Progenitor cell of endocrine pancreas (in vitro differentiated cells): ENCODE measurements around the gene SMAD3. TPM values are rescaled to one million over a fixed set of nuclear protein-coding genes. Genes with fewer than 3 reads are reported as not detected.

Experiments
- DNase-seq: peaks from one replicate; pipeline ENCODE4 v3.0.0; 2021; ENCODE audit warnings: low spot score; ENCODE audit not compliant: unreplicated experiment
- H3K27ac Mint-ChIP-seq: 2 replicates; pipeline ENCODE4 v1.8.0; 2021; ENCODE audit warnings: mild to moderate bottlenecking, moderate library complexity, mixed read lengths
- H3K27me3 Mint-ChIP-seq: 2 replicates; pipeline ENCODE4 v1.8.0; 2021; ENCODE audit warnings: mixed read lengths
- H3K36me3 Mint-ChIP-seq: 2 replicates; pipeline ENCODE4 v1.8.0; 2022; ENCODE audit warnings: mixed read lengths; ENCODE audit not compliant: insufficient read depth
- H3K4me1 Mint-ChIP-seq: 2 replicates; pipeline ENCODE4 v1.8.0; 2021; ENCODE audit warnings: low read depth, mixed read lengths
- H3K4me3 Mint-ChIP-seq: 2 replicates; pipeline ENCODE4 v1.8.0; 2021; ENCODE audit warnings: low read depth, mild to moderate bottlenecking, moderate library complexity, mixed read lengths
- H3K9me3 Mint-ChIP-seq: 2 replicates; pipeline ENCODE4 v1.8.0; 2021; ENCODE audit warnings: low read depth, mixed read lengths
- CTCF ChIP-seq: fragments of 200-600 bp; sonication (generic); IDR thresholded peaks from one replicate; pipeline ENCODE4 v1.5.0; 2021; ENCODE audit warnings: antibody characterized with exemption, mild to moderate bottlenecking; ENCODE audit not compliant: unreplicated experiment
- total RNA-seq: library from RNA; stranded (reverse); gene quantifications from 2 replicates; pipeline ENCODE4 v1.2.1, GENCODE V29; 2021

SMAD3 gene
- total RNA-seq, 1 donor from 2014 or later = 51.3 TPM

- Mint-ChIP-seq H3K4me3 (no peak overlapping the region), H3K36me3 (peaks cover 14% of the 10 kb centered on the region), H3K9me3 (no peaks in the 10 kb centered on the region), H3K27ac (peak overlapping the region; percentile 5), H3K27me3 (no peaks in the 10 kb centered on the region), H3K4me1 (peaks cover 8% of the 10 kb centered on the region)
- TF ChIP-seq CTCF = no peak
- no peak for DNase-seq
Measured at GRCh38 chr15:67196672-67197363, 131.4 kb downstream of the SMAD3 start.

- Mint-ChIP-seq H3K27me3 (no peaks in the 10 kb centered on the region), H3K27ac (peak overlapping the region; percentile 5), H3K4me1 (peaks cover 11% of the 10 kb centered on the region), H3K9me3 (no peaks in the 10 kb centered on the region), H3K36me3 (peaks cover 12% of the 10 kb centered on the region), H3K4me3 (no peak overlapping the region)
- no peak for TF ChIP-seq CTCF
- no peak for DNase-seq
Measured at GRCh38 chr15:67197364-67197695, 131.9 kb downstream of the SMAD3 start.

- Mint-ChIP-seq H3K4me3 (no peak overlapping the region), H3K27me3 (no peaks in the 10 kb centered on the region), H3K27ac (peak overlapping the region; percentile 0), H3K9me3 (no peaks in the 10 kb centered on the region), H3K4me1 (peaks cover 11% of the 10 kb centered on the region), H3K36me3 (peaks cover 14% of the 10 kb centered on the region)
- DNase-seq = no peak
- no peak for TF ChIP-seq CTCF
Measured at GRCh38 chr15:67198157-67198754, 132.9 kb downstream of the SMAD3 start.

- DNase-seq = no peak
- H3K36me3 Mint-ChIP-seq = peaks cover 14% of the 10 kb centered on the region
- H3K9me3 Mint-ChIP-seq = no peaks in the 10 kb centered on the region
- no peak for TF ChIP-seq CTCF
- no peak overlapping the region for H3K4me3 Mint-ChIP-seq
- H3K4me1 Mint-ChIP-seq = peaks cover 11% of the 10 kb centered on the region
- H3K27me3 Mint-ChIP-seq = no peaks in the 10 kb centered on the region
- no peak overlapping the region for H3K27ac Mint-ChIP-seq
Measured at GRCh38 chr15:67199391-67199790, 134.0 kb downstream of the SMAD3 start.

- no peak for DNase-seq
- no peaks in the 10 kb centered on the region for H3K9me3 Mint-ChIP-seq
- no peak for TF ChIP-seq CTCF
- H3K4me1 Mint-ChIP-seq = peaks cover 11% of the 10 kb centered on the region
- no peak overlapping the region for H3K27ac Mint-ChIP-seq
- H3K27me3 Mint-ChIP-seq = no peaks in the 10 kb centered on the region
- H3K36me3 Mint-ChIP-seq = peaks cover 12% of the 10 kb centered on the region
- no peak overlapping the region for H3K4me3 Mint-ChIP-seq
Measured at GRCh38 chr15:67199881-67200763, 134.7 kb downstream of the SMAD3 start.
